Kasumi-1 (cell line): ENCODE data around the gene SLC25A39.
"Not testable (repeated sequence)": the region's sequence is repeated elsewhere in the genome, so short reads cannot be mapped to it uniquely, and the experiment has no call there.

ENCODE experiments used
- DNase-seq, 2 experiments: peaks; one replicate each; lab custom pipeline; 2025; lab: John Stamatoyannopoulos, UW

Gene SLC25A39

GRCh38 chr17:44335564-44335963 lies 10.9 kb upstream of the SLC25A39 start:
- DNase-seq, result no peak

- peak; percentile 17 to 22 for DNase-seq
These were observed 10.1 kb upstream of the SLC25A39 start for GRCh38 chr17:44334727-44335126.

GRCh38 chr17:44334315-44334714 lies 9.7 kb upstream of the SLC25A39 start:
- no peak for DNase-seq

GRCh38 chr17:44333371-44333770 lies 8.7 kb upstream of the SLC25A39 start:
- no peak for DNase-seq

- DNase-seq, result peak; percentile 48 to 57
These were observed 6.7 kb upstream of the SLC25A39 start for GRCh38 chr17:44331249-44331760.

- not testable (repeated sequence) for DNase-seq
These were observed 5.6 kb upstream of the SLC25A39 start for GRCh38 chr17:44330263-44330662.

- DNase-seq, result not testable (repeated sequence)
These were observed 4.9 kb upstream of the SLC25A39 start for GRCh38 chr17:44329516-44329915.

- DNase-seq, result no peak
These were observed 3.3 kb upstream of the SLC25A39 start for GRCh38 chr17:44327715-44328449.

- DNase-seq, result peak; percentile 97
These were observed 2.3 kb upstream of the SLC25A39 start for GRCh38 chr17:44326861-44327444.

- no peak for DNase-seq
These were observed 492 bp downstream of the SLC25A39 start for GRCh38 chr17:44324092-44324570.

- DNase-seq, result no peak
These were observed 1.1 kb downstream of the SLC25A39 start for GRCh38 chr17:44323359-44324091.

GRCh38 chr17:44322236-44322895 lies 2.3 kb downstream of the SLC25A39 start:
- DNase-seq, result no peak

GRCh38 chr17:44321246-44322120 lies 3.1 kb downstream of the SLC25A39 start:
- no peak for DNase-seq

GRCh38 chr17:44320066-44320465 lies 4.6 kb downstream of the SLC25A39 start:
- no peak for DNase-seq

- DNase-seq, result no peak
These were observed 6.3 kb downstream of the SLC25A39 start for GRCh38 chr17:44318077-44318892.

GRCh38 chr17:44317545-44317944 lies 7.1 kb downstream of the SLC25A39 start:
- DNase-seq, result no peak

GRCh38 chr17:44315760-44316731 lies 8.6 kb downstream of the SLC25A39 start:
- no peak for DNase-seq

GRCh38 chr17:44314869-44315661 lies 9.6 kb downstream of the SLC25A39 start:
- DNase-seq, result peak; percentile 12 to 14
